Left cardiac atrium (tissue), 4 donors: Measurements from ENCODE around the gene CDC23. TPM values are rescaled to one million over a fixed set of nuclear protein-coding genes. Genes with fewer than 3 reads are reported as not detected.
"Not testable (repeated sequence)": the region's sequence is repeated elsewhere in the genome, so short reads cannot be mapped to it uniquely, and the experiment has no call there.

Experiments
- ATAC-seq, 2 donors: fragments of 200-7000 bp; cut with Tn5 transposase; one replicate each; pipeline ENCODE4 v1.9.1; 2020; ENCODE audit warnings: mild to moderate bottlenecking in 2 of 2, moderate library complexity in 2 of 2
- DNase-seq: peaks from one replicate; pipeline ENCODE4 v3.0.0-alpha.2; 2020
- intact Hi-C, 2 donors: fragments of 100-400 bp; cut with DNase I; formaldehyde crosslinking; loops; one replicate each; pipeline versions ENCODE4 v1.14.1 to v1.15.1; 2022 to 2023
- total RNA-seq, 2 donors: library from RNA; stranded (reverse); fragmentation: NEBNext Ultra II Directional; extraction: Animal tissue kit (Norgen Biotek cat#: 25700); gene quantifications; one replicate each; pipeline ENCODE4 v1.2.1, GENCODE V29; 2021
- donor health status: DM: no; HTN: yes; CAD: no.
- donor health status: DM: no; HTN: yes; CAD: no; lungs with severe emphysema.
- donor health status: DM: yes; HTN: yes; CAD: no.
- donor health status: Dilated cardiomyopathy.

The CDC23 gene
- total RNA-seq, 2 donors from 2014 or later = 15.3 to 18.0 TPM

DNA sequence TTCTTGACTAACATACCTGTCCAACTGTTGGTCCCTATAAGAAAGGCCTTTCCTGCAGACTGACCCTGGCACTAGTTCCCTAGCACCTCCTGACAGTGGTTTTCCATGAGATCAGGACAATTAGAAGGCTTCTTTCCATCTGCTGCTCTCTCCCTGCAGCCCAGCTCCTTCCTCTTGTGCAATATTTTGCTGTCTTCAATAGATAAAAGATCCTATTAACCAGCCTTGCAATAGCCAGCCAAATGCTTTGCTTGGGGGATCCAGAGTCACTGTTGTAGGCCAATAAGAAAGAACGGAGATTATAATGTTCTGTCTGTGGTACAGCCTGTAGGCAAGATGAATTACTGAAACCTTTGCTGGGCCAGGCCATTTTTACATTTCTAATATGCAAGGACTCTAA is 55.5 kb downstream of the CDC23 start:
- DNase-seq = no peak
- intact Hi-C loops = no loop called here
- no peak for ATAC-seq

DNA sequence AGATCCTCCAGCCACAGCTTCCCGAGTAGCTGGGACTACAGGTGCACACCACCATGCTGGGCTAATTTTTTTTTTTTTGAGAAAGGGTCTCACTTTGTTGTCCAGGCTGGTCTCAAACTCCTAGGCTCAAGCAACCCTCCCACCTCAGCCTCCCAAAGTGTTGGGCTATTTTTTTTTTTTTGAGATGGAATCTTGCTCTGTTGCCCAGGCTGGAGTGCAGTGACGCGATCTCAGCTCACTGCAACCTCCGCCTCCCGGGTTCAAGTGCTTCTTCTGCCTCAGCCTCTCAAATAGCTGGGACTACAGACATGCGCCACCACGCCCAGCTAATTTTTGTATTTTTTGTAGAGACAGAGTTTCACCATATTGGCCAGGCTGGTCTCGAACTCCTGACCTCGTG is 57.1 kb downstream of the CDC23 start:
- not testable (repeated sequence) for ATAC-seq

DNA sequence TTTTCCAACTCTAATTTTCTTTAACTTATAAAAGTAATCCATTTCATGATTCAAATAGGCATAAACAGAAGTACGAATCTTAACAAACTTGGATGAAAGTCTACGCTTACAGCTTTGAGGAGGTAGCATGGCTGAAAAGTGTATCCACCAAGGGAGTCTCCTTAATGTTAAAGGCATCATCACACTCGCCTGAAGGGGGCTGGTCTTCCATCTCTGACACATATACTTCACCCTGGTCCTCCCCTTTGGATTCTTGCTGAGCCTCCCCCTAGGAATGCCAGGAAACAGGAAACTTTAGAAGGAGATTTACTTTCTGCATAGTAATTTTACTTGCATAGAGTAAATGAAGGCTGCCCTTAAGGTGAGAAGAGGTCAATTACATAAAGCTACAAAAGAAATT is 63.6 kb downstream of the CDC23 start:
- DNase-seq (no peak), ATAC-seq (no peak)
- intact Hi-C loops = no loop called here

More for the DNA sequence above, 57.1 kb downstream of the CDC23 start:
- DNase-seq, intact Hi-C loops: not testable (repeated sequence)

DNA sequence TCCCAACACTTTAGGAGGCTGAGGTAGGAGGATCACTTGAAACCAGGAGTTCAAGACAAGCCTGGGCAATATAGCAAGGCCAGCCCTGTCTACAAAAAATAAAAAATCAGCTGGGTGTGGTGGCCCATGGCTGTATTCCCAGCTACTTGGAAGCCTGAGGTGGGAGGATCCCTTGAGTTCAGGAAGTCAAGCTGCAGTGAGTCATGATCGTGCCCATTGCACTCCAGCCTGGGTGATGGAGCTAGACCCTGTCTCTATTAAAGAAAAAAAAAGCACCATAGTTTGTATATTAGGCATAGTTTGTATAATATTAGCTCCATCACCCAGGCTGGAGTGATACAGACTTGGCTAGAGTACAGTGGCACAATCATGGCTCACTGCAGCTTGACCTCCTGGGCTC is 64.3 kb downstream of the CDC23 start:
- intact Hi-C loops = no loop called here
- ATAC-seq (peak in 1 of 2 donors; percentile 94), DNase-seq (peak; percentile 57)

DNA sequence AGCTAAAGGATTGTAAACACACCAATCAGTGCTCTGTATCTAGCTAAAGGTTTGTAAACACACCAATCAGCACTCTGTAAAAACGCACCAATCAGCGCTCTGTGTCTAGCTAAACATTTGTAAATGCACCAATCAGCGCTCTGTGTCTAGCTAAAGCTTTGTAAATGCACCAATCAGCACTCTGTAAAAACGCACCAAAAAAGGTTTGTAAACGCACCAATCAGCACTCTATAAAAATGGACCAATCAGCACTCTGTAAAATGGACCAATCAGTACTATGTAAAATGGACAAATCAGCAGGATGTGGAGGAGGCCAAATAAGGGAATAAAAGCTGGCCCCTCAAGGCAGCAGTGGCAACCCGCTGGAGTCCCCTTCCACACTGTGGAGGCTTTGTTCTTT is 69.5 kb downstream of the CDC23 start:
- DNase-seq, intact Hi-C loops, ATAC-seq: not testable (repeated sequence)

- DNase-seq = no peak
- intact Hi-C loops = no loop called here
Observed at GRCh38 chr5:138141734-138142133, 71.4 kb downstream of the CDC23 start.

GRCh38 chr5:138140268-138140667 is 72.9 kb downstream of the CDC23 start:
- no peak for ATAC-seq
- no peak for DNase-seq
- intact Hi-C loops = no loop called here

More at GRCh38 chr5:138141734-138142133, 71.4 kb downstream of the CDC23 start:
- ATAC-seq = no peak

- intact Hi-C loops = loop anchor here (10.0 kb wide), 2 partner anchors 105 to 365 kb away; partner anchors contain the start of gene FAM13B (in 1 of the 2)
- no peak for ATAC-seq
Observed at GRCh38 chr5:138139781-138140090, 73.4 kb downstream of the CDC23 start.

DNA sequence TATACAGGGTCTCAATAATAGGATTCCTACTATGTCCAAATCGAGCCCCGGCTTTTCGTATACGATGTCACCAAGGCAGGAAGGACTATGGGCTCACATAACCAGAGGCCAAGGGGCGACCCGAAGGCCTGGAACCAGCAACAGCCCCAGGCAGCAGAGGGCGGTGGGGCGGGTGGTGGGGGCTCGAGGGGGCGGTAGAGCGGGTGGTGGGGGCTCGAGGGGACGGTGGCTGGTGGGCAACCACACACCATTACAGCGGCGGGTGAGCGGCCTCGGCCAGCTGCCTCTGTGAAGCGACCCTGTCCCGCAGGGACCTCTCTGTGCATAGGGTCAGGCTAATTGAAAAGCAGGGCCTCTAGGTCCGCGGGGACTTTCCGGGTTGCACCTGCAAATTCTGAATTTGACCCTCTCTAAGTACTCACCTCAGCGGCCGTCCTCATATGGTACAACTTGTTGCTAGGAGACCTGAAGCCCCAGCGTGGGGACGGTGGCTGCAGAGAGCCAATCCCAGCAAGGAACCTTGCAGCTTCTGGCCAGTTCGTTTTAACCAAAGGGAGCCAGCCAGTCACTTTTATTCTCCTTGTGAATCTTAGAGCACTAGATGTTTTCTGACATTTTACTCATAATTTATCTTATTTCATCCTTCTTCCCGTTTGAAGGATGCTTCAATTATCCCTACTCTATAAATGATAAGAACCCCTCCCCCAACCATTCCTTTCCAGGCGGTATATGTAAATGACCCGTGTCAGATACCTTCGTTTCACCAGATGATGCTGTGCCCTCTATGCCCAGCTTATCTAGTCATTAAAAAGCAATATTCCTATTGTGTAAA is 74.0 kb downstream of the CDC23 start, which contains the start of gene NME5:
Gene NME5, minus strand, starts transcription at position 480 of the 832 bp plus-strand sequence. CDS start 648 bp downstream, outside the sequence.
- peak; percentile 89 to 93 for ATAC-seq
- intact Hi-C loops = loop anchor here (10.0 kb wide), 2 partner anchors 104 to 364 kb away; partner anchors contain the start of gene FAM13B (in 1 of the 2)
- DNase-seq = peak; percentile 77

More at GRCh38 chr5:138139781-138140090, 73.4 kb downstream of the CDC23 start:
- DNase-seq = no peak

Other genes with a start within 250 kb of the CDC23 start
- gene FAM13B, start 180.2 kb downstream of the CDC23 start, total RNA-seq = 10 to 100 TPM; 28.1 to 34.7 TPM
- gene WNT8A, start 129.3 kb downstream of the CDC23 start, total RNA-seq = not detected
- gene NME5, start 73.9 kb downstream of the CDC23 start, total RNA-seq = 1 to 10 TPM; 1.9 to 2.7 TPM
- gene BRD8, start 34.7 kb downstream of the CDC23 start, total RNA-seq = 10 to 100 TPM; 19.8 to 34.7 TPM
- 1 to 10 TPM in 1 of 2 donors, under 1 TPM in 1; 0.13 to 1.1 TPM for gene KIF20A, start 34.2 kb downstream of the CDC23 start, total RNA-seq
- 1 to 10 TPM in 1 of 2 donors, under 1 TPM in 1; 0.92 to 1.7 TPM for gene GFRA3, start 61.3 kb upstream of the CDC23 start, total RNA-seq
- gene CDC25C, start 118.5 kb upstream of the CDC23 start, total RNA-seq = under 1 TPM in 1 of 2 donors, not detected in 1; 0.21 TPM
- 10 to 100 TPM; 17.8 to 20.0 TPM for gene FAM53C, start 124.9 kb upstream of the CDC23 start, total RNA-seq
- gene KDM3B, start 139.4 kb upstream of the CDC23 start, total RNA-seq = 10 to 100 TPM; 33.9 to 39.8 TPM
- gene REEP2, start 225.7 kb upstream of the CDC23 start, total RNA-seq = 10 to 100 TPM; 15.6 to 17.0 TPM